ENCODE results near the gene EGF. TPM values are rescaled to one million over a fixed set of nuclear protein-coding genes. Genes with fewer than 3 reads are reported as not detected.

Gene EGF
- polyA plus RNA-seq, 1 donor, result 3.6 TPM

DNA sequence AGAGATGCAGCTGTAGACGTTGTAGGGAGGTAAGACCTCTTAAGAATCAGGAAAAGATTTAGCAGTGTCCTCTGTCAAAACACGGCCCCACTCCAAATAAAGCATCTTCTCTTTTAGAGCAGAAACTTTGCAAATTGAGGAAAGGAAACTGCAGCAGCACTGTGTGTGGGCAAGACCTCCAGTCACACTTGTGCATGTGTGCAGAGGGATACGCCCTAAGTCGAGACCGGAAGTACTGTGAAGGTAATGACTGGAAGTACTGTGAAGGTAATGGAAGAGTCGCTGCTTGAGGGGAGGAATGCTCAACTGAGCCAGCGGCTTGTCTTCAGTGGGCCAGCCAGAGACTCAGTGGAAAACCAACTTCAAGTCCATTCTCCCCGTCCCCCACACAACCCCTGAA, 46.5 kb downstream of the EGF start:
- no peak for DNase-seq

DNA sequence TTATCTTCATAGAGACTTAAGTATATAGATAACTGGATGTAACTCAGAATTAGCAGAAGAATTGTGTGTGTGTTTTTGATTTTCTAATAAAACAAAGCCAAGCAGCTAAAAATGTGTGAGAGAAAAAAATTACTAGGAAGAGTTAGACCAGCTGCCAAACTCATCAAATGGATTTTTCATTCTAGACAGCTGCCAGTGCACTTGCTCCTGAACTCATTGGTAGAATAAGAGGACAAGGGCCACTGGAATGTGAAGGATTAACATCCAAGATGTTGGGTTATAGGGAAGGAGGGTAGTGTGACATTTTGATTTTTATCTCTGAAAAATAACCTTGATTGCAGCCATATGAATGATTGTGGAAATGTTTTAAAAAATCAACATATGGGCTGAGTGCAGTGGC, 49.7 kb downstream of the EGF start:
- no peak for DNase-seq

DNA sequence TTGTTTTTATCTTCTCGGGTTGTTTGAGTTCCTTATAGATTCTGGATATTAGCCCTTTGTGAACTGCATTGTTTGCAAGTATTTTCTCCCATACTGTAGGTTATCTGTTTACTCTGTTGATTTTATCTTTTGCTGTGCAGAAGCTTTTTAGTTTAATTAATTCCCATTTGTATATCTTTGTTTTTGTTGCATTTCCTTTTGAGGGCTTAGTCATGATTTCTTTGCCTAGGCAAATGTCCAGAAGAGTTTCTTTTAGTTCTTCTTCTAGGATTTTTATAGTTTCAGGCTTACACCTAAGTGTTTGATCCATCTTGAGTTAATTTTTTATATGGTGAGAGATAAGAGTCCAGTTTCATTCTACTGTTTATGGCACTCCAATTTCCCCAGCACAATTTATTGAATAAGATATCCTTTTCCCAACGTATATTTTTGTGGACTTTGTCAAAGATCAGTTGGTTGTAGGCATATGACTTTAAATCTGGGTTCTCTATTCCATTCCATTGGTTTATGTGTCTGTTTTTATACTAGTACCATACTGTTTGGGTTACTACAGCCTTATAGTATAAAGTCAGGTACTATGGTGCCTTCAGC, 54.3 kb downstream of the EGF start:
- DNase-seq, result no peak

DNA sequence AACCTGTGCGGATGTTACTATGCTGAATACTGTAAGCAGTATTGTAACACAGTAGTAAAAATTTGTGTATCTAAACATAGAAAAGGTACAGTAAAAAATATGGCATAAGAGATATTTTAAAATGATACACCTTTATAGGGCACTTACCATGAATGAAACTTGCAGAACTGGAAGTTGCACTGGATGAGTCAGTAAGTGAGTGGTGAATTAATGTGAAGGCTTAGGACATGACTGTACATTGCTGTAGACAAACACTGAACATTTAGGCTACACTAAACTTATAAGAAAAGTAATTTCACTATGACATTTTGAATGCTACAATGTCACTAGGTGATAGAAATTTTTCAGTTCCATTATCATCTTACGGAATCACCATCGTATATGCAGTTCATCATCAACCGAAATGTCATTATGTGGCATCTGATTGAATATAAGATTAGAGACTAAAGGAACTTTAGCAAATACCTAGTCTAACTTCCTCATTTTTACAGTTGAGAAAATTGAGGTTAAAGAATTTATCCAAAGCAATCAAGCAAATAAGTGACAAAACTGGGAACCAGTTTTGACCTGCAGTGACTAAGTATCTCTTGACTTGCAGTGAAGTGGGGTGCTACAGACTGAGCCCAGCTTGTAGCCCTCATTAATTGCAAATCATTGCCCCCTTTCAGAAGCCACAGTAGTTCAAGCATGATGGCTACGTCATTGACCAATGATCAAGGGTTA, 55.3 kb downstream of the EGF start:
- DNase-seq, result no peak

DNA sequence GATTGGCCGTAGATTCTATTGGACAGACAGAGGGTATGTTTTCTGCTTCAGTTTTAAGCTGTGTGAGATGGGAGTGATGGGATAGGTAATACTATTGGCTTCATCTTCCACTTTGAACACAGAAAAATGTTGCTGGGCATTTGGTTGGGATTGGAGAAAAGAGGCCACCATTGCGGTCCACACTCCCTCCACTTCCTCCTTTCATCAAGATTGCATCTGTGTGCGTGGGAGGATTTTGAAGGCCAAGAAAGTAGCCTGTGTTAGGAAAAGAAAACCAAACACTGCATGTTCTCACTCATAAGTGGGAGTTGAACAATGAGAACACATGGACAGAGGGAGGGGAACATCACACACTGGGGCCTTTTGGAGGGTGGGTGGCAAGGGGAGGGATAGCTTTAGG, 56.4 kb downstream of the EGF start:
- DNase-seq, result no peak

DNA sequence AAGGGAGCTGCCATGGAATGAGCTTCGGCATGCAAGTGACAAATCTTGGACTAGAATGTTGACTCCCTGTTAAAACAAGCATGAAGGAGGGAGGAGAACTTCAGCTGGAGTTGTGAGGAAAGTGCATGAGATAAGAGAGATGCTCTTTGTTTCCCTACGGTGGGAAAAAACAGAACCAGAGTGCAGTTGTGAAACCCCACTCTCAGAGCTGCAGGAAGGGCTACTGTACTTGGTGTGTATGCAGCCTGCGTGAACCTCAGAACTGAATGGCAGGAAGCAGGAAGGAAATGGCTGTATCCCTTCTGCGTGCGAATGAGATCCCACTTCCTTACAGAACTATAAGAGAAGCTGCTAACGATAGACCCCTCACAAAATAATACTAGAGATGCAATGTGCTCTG, 57.2 kb downstream of the EGF start:
- no peak for DNase-seq

DNA sequence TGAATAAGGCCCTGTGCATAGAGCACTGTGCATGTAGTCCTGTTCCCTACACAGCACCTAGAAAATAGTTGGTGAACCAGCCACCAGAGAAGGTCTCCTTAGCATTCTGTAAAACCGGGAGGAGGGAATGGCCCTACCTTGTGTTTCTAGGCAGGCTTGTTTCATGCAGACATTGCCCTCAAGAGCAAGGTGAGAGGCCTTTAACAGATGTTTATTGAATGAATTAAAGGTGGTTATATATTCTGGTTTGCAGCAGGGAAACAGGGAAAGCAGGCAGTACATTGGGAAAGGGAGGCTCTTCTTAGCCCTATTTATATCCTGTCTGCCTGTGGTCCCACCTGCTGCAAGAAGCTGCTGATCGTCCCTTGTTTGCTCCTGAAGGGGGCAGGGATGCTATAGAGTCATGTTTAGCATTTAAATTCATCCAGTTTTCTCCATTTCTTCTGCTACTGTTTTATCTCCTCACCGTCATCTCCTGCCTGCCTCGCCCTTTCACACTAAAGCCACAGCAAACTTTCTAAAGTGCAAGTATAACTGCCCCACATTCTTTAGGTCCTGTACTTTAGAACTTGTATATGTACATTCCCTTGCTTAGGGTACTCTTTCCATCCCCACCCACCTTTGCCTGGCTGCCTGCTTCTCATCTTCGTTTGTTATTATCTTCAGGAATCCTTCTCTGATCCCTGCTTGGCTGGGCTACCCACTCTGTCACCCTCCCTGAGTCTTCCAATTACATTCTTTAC, 60.3 kb downstream of the EGF start:
- no peak for DNase-seq

DNA sequence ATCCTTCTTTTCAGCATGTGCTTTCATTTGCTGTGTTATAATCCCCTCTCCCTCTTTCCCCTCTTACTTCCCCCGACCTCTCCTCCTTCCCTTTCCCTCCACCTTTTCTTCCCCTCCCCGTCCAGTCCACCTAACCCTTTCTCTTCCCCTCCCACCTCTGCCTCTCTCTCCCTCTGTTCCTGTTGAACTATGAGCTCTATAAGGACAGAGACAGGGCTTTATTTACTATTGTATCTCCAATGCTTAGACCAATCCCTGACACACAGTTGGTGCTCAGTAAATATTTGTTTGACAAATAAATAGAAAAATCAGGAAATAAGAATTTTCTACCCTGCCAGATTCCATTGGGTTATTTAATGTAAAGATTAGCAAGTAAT, 60.8 kb downstream of the EGF start:
- no peak for DNase-seq

DNA sequence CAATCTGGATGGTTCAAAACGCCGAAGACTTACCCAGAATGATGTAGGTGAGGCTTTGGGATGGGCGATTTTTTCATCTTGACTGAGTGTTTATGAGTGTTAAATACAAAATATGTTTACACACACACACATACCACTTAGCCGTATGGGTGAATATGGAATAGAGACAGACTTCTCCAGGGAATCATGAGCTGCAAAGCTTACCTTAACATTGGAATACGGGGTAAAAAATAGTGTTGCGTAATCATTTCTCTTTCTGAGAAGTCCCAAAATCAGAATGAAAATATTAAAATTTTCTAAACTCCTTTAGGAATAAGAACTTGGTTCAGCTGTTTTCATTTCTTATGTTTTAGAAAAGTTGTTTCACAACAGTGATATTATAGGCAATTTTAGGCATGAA, 63.5 kb downstream of the EGF start:
- no peak for DNase-seq

DNA sequence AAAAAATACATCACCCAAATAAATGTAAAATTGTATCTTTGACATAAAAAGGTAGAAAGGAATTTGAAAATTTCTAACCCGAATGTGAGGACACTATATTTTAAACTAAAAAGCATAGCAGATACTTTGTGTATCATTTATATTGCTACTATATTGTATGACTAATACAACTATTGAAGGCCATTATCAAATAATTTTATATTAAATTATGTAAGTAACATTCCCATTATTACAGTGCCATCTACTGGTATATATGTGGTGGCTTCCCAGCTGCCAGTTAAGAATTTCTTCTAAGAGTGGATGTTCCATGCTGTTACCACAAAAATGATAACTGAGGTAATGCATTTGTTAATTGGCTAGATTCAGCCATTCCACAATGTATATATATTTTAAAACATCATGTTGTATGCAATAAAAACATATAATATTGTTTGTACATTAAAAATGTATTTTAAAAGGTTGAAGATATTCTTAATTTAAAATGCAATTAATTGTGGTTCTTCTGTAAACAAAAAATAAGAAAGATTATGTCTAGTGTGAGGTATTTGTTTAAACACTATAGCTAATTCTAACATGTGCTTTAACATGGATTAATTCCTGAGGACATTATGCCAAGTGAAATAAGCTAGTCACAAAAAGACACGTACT, 65.3 kb downstream of the EGF start:
- no peak for DNase-seq

DNA sequence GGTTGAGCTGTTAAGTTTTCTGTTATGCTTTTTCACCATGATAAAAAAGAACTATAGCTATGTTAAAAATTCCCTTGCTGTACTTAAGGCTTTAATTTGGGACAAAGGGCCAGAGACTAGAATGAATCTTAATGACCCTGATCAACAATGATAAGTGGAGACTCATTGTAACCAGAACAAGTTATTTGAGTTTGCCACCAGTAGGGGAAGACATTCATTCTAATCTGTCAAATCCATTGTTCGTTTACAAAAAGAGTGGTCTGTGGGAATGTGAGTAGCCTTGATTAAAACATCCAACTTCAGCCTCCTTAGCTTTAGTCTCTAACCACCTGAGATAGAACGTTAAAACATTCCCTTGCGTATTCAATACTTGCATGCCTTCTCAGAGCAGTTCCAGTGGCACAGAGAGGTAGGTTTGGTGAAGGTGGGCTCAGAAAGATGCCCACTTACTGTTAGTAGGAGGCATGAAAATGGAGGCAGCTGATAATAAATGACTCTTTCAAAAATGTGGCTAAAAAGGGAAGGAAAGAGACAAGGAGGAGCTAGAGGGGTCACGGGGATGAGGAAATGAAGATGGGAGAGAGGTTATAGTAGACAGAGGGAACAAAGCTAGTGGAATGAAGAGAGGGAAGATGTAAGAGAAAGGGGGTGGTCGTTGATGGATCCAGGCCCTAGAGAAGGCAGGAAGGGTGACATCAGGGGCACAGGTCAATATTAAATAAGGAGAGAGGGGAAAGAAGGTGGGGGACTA, 66.2 kb downstream of the EGF start:
- no peak for DNase-seq

DNA sequence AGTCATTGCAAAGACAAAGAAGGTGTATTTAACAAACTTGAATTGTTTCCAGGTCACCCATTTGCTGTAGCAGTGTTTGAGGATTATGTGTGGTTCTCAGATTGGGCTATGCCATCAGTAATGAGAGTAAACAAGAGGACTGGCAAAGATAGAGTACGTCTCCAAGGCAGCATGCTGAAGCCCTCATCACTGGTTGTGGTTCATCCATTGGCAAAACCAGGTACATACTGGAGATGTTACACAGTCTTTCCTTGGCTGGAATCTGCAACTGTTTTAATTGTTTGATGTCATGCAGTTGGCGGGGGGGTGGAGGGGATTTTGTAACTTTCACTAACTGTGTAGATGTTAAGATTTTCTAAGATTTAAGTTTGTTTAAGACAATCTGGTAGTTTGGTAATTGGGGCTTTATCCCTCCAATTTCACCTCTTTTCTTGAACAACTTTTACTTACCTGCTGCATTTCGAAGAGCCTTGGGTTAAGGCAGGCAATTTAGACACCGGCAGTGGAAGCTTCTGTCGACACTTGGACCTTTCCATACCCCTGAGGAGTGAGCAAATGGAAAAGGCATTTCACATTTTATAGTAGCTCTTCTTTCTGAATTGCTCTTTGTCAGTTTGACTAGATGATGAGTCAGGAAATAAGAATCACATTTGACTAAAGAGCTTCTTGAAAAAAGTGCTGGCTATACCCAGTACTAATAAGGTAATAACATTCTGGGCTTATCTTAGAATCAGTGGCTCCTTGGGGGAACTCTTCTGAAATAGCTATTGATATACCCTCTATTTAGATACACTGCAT, 67.4 kb downstream of the EGF start:
- DNase-seq, result no peak

DNA sequence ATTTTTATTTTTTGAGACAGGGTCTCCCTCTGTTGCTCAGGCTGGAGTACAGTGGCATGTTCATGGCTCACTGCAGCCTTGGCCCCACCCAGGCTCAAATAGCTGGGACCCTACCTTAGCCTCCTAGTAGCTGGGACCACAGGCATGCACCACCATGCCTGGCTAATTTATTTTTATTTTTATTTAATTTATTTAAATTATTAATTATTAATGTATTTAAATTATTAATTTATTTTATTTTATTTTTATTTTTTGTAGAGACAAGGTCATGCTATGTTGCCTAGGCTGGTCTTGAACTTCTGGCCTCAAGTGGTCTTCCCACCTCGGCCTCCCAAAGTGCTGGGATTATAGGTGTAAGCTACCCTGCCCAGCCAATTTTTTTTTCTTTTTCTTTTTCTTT, 69.3 kb downstream of the EGF start:
- DNase-seq, result no peak

DNA sequence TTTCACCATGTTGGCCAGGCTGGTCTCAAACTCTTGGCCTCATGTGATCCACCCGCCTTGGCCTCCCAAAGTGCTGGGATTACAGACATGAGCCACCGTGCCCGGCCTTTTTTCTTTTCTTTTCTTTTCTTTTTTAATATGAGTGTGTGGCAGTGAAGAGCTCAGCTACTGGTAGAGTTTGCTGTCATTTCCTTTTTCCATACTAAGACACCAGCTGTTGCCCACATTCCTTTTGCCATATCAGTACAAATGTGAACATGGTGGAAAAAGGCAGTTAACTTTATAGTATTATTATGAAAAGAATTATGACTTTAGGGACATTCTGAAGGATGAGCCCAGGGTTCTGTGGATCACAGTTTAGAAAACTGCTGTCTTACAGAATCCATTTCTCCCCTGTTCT, 69.8 kb downstream of the EGF start:
- no peak for DNase-seq

DNA sequence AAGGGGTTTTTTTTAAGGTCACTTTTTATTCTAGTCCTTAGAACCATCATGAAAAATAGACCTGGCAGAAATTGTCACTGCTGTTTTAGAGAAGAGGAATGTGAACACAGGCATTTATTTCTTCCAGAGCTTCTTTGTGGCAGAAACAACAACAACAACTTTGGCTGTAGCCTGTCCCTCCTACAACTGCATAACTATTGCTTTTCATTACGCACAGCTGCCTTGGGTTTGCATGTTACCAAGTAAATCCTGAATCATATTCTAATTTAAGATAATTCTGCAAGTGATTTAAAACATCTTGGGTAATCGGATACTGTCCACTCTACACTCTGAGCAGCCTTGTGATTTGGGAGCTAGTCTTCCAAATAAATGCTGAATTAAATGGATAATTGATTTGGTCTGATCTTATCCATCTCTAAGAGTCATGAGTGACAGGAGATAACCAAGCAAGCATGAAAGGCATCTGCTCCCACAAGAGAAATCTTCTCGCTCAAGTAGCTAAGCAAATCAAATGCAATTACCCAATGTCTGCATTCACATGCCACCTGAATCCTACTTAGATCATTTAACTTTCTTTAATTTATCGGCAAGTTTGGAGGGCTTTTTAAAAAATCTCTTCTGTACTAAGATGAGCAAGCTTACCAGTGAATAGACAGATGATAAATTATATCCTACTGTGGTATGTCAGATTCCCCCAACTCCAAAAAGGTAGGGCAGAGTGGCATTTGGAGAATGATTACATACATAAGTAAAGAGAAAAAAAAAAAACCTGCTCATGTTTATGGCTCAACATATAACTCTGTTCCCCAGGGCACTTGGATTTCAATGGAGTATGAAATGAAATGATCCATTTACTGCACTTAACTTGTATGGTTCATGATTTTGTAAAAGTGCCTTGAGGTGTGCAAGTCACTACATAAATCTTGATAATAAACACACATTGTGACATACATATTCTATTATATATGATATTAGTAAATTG, 73.6 kb downstream of the EGF start:
- no peak for DNase-seq

DNA sequence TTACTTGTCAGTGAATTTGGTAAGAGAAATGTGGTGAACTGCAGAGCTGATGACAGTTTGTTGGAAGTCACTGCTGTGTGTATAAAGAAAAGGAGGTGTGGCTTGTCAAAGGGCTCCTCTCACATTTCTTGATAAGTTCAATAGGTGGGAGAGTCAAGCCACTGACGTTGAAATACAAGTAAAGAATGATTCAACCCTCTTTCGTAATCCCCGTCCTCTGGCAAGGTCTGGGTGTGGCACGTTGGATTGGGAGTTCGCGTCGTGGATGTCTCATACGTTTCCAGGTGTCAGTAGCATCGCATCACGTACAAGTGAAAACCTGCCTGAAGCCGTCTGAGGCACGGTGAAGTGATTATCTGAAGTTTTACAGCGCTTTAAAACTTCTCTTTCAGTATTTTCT, 76.4 kb downstream of the EGF start:
- no peak for DNase-seq

DNA sequence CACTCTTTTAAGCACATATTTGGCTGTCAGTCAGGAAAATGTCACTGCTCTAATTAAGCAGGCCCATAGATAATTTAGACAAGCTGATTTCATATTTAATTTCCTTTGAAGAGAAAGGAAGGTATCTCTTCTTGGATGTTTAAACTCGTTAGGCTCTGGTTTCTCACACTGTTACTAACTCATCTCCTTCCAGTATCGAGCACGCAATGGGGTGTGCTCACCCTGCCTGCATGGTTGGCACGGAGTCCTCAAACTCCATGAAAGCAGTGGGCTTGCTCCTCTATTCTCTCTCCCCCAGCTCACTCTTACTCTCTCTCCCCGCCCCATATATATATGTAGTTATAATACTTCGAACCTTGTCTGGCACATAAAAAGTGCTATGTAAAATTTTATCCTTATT, 76.9 kb downstream of the EGF start:
- DNase-seq, result no peak

DNA sequence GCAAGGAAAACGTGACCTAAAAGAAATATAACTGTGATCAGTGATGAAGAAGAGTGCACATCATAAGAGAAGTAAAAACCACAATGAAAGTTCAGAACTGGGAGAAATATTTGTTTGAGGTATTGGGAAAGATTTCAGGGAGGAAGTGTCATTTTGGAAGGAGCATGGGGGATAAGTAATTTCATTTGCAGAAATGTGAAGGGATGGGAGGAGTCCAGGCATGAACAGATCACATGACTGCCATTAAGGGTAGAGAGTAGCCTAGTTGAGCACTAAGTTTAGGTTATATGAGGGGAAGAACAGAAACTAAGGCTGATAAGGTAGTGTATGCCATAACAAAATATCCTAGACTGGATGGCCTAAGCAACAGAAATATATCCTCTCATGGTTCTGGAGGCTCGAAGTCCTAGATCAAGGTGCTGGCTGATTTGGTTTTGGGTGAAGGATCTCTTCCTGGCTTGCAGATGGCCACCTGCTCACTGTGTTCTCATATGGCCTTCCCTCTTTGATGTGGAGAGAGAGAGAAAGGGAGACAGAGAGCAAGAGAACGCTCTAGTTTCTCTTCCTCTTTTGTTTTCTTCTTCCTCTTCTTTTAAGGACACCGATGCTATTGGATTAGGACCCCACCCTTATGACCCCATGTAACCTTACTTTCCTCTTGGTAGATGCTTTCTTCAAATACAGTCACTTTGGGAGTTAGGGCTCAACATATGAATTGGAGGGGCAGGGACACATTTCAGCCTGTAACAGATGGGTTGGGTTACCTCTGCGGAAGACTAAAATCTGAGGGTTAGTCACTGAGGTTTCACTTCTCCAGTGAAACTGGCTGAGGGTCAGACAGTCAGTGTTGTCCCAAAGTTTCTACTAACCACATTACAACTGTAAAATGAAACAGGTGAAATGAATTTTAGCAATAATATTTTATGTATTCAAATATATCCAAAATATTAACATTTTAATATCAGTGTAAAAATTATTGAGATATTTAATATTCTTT, 77.9 kb downstream of the EGF start:
- DNase-seq, result no peak

DNA sequence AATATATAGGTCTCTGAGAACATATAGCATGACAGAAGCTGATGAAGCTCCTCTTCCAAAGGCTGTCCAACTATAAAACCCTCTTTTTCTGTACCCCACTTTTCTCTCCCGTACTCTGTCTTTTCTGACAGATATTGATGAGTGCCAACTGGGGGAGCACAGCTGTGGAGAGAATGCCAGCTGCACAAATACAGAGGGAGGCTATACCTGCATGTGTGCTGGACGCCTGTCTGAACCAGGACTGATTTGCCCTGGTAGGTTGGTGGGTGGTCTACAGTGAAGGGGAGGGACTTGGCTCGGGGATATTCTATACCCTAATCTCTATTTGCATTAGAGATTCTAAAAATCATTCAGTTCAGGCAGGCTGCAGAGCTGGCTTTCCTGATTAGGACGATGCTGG, 80.4 kb downstream of the EGF start:
- DNase-seq, result no peak
